Activated CD8-positive, alpha-beta memory T cell treated with anti-CD3 and anti-CD28 coated beads, Interleukin-2, amount 50 U/mL, for 1 hour (primary cell): ENCODE measurements around the gene SUSD1.

Experiments used
- DNase-seq: peaks from one replicate; pipeline ENCODE4 v3.0.0-alpha.2; 2020; ENCODE audit errors: extremely low read depth

The SUSD1 gene

DNA sequence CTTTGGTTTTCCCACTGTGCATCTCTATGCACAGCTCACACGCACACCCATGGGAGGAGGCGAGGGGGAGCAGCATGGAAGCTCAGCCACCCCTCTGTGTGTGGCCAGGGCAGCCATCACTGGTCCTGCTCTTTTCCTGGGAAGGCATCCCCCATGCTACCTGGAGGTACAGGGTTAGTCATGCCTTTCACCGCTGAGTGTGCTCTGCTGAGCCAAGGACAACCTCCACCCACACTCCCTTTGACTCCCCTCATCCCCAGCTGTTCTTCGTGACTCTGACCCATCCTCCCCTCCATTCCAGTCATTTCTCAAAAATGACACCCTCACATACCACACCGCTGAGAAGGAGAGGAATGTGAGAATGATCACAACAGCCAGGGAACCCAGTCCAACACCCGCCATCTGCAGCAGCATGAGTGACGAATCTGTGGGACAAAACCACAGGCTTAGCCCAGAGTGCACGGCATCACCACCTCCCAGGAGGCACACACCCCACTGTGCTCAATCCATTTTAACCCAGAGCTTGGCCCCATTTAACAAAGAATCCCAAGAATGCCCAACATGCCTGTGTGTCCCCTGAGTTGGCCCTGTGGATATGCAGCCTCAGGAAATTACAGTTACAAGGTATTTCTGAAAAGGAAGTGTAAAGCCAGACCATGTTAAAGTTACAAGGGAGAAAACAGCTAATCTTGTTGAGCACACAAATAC, 133.4 kb downstream of the SUSD1 start:
- no peak for DNase-seq

DNA sequence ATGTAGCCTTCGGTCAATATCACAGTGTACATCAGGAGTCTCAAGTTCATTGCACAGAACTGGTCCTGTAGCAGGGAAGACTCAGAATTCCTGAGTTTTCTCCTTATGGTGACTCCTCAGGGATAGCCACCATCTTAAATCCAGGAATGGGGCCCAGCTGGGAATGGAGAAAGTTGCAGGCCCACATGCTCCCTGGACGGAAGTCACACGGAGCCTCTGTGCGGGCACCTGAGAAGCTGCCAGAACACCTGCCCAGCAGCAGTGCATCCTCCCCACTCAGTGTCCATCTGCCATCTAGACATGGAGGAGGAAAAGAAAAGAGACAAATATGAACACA, 133.9 kb downstream of the SUSD1 start:
- DNase-seq = no peak

DNA sequence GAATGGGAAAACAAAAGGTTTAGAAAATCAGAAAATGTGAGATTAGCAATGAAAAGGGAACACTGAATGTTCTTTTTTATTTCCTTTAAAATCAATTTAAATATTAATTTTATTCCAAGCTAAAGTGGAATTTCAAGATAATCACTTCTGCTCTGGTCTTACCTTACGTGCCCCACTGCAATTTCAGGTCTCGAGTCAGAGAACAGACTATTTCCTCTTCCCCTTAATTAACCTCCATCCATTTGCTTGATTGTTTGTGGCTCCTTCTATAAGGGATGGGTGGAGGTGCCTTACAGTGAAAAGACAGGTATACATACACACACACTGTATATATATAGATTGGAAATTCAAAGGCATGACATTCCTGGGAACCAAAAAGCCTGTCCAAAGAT, 137.1 kb downstream of the SUSD1 start:
- DNase-seq = no peak

DNA sequence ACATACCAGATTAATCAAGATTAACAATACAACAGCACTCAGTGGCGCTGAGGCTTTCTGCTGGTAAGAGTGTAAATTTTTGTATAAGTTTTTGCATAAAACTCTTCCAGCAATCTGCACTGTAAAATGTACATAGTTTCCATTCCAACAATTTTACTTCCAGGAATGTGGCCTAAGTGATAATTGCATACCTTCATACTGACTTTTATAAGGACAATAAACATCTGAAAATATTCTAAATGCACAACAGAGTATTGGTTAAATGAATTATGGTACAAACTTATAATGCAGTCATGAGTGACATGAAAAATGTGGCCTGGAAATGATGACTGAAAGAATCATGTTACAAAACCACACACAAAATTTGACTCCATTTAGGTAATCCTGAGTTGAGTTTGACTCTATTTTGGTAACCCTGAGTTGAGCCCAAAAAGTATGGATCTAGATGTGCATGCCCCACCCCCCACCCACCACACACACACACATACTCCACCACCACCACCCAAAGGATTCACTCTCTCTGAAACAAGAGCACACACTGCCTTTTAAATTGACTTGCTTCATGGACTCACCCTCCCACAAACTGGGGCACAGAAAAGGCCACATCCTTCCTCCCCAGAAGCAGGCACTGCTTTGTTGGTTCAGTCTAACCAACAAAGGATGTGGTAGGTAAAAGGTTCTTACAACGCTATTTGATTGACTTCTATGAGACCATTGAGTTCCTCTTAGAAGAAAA, 137.6 kb downstream of the SUSD1 start:
- peak; percentile 17 for DNase-seq

DNA sequence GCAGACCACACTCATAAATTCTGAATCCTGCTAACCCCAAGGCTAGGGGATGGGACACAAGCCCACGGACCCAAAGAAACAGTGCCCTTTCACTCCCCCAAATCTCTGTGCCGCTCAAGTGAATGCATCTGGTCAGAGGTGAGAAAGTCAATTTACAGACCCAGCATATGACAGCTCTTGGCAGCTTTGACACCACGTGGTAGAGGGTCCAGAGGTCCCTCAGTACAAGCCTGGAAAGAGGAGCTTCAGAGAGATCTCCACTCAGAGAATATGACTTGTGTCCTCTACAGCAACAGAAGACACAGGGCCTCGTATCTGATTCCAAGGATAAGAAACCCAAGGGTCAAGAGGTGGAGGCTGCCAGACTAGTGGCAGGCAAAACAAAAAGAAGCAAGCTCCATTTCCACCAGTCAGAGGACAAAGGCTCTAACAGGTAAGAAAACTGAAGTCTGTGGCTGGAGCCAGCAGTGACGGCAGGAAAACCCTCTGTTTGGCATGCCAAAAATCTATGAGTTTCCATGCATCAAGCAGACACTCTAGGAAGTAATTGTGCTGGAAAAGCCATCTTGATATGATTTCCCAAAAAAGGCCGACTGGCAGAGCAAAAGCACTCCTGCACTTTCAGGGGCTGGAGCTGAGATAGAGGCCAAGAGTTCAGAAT, 139.8 kb downstream of the SUSD1 start:
- DNase-seq = no peak

DNA sequence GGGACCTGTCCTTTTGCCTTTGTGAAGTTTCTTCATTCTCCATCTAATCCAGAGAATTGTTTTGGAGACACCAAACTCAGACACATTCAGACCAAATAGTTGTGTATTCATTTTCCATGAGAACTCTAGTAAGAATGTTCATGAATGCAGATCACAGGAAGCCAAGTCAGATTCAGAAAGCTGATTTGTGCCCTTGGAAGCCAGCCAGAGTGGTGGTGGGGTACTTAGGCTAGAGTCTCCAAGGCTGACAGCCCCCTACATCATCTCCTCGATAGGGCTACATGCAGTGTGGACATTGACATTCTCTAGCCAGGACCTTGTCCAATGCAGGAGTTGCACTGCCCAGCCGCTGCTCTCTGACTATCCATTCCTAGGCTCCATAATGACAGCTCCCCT, 140.9 kb downstream of the SUSD1 start:
- no peak for DNase-seq

DNA sequence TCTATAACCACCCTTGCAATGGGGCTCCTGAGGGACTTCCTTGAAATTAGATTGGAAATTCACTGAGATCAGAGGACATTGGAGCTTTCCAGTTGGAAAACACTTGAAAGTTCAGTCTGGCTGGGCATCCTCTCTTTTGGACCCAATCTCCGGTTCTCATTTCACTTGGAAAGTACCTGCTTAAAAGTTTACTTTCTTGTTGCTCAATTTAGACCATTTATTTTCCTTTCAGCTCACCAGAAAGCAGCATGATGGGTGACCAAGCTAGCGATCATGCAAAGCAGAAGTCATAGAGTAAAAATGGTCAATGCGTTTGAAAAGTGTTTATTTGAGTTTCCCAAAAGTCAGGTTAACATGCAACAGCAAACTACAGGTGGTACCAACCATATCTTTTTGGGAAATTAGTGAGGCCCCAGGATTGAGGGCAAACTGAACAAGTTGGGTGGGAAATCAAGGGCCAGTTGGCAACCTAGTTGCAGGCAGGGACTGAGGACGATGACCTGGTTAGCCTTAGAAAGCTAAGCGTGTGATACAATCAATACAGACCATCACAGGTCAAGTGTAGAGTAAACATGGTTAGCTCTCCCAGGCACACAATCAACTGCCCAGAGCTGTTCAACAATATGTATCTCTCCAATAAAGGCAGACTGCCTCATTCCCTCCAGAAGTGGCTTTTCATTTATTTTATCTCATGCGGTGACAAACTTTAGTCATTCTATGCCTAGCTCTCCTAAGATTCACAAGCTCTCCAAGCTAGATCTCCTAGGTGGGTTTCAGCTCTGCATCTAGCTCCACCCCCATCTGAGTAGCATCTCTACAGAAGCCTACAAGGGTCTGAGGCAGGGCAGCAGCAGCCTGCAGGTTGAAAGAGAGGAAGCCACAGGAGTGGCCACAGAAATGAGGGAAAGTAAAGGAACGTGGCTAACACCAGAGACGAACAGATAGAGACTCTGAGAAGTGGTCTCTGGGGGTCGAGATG, 141.6 kb downstream of the SUSD1 start:
- no peak for DNase-seq

DNA sequence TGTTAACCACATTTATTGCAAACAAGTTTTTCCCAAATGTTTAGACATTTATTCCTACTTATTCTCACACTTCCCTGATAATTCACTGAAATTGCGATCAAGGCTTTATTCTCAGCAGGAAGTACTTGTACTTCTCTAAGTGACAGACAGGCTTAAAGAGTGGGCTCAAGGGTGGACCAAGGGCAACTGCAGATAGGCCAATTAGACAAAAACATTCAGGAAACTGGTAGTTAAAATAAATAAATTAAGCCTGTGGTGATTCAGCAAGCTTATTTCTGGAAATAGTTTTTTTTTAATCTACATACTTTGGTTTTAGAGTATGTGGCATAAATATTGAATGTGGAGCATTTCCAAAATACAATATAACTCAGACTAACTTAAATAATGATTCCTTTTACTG, 142.4 kb downstream of the SUSD1 start:
- DNase-seq = no peak

DNA sequence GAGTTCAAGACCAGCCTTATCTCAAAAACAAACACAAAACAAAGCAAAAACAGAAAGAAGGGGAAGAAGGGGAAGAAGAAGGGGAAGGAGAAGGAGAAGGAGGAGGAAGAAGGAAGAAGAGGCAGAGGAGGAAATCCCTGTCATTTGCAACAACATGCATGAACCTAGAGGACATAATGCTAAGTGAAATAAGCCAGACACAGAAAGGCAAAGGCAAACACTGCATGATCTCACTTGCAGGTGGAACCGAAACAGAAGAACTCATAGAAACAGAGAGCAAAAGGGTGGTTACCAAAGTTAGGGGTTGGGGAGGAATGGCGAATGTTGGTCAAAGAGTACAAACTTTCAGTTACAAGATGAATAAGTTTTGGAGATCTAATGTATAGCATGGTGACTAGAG, 143.1 kb downstream of the SUSD1 start:
- DNase-seq = no peak

DNA sequence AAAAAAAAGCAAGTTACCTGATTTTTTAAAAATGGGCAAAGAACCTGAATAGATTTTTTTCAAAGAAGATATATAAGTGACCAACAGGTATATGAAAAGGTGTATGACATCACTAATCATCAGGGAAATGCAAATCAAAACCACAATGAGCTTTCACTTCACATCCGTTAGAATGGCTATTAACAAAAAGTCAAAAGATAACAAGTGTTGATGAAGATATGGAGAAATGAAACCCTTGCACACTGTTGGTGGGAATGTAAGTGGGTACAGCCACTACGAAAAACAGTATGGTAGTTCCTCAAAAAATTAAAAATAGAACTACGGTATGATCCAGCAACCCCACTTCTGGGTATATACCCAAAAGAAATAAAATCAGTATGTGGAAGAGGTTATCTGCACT, 143.7 kb downstream of the SUSD1 start:
- DNase-seq = no peak

DNA sequence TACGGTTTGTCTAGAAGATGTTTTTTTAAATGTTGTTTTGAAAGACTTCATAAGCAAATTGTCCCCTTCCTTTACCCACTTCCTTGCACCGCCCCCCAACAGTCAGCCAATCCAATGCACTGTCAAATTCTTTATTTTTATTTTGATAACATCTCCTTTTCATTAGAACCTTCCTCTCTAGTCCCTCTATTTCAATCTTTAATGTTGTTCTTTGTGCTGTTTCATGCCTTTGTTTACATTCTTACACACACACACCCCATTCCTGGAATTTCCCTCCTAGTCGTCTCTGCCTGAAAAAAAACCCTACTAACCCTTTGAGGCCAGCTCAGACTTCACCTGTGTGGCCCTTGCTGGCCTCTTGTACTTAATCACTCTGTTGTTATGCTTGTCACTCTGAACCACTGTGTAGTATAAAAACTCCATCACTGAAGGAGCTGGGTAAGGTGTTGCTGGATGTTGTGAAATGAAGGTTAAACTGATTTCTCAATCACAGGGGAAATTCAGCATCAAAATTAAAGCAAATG, 145.1 kb downstream of the SUSD1 start:
- DNase-seq = no peak

DNA sequence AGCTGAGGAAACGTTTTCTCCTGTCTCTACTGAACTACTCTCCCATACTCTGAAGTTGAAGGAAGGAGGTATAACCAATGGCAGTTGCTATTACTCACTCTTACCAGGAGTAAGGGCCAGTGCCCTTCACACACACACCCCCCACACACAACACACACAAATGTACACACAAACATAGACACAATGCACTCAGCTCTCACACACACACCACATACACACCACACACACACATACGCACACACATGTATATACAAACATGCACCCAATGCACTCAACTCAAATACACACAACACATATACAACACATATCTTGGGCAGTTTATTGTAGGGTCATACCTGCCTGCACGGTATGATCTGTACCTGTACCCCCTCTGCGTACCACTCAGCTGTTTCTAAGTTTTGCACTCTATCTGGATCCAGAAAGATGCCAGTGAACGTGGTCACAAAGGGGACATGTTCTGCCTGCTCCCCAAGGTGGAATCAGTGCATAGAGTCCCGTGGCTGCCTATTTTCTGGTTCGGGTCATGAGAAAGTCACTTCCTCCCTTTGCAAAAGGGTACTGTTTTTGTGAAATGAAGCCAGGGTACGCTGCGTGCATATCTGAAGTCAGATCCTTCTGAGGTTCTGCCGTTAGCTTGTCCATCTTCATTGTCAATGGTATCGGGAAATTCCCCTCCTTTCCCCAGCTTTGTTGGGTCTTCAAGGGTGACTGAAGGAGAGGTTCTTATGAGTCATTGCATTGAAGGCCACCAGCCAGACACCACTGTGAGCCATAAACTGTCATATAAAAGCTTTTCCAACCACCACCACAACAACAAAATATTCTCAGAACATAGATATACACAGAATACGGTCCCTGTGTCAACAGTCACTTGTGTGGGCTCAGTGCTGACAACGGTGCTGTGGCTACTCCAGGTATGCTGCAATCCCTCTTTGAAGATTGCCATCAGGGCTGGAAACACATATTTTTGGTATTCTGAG, 146.6 kb downstream of the SUSD1 start:
- DNase-seq = no peak

DNA sequence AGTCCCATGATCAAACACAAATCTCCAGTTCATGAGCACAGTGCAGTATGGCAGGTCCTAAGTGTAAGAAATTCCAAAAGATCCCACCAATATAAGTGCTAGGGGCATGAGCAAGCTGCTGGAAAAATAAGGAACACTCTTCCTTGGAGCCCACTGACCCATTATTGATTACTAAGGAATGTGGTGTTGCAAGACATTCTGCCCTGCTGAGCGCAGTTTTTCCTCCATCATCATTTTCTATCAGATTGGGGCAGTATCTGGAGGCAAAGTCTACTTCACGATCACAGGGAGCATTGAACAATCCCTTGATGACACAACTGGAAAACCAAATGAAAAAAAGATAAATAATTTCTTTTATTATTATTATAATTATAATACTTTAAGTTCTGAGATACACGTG, 149.2 kb downstream of the SUSD1 start:
- DNase-seq = no peak

DNA sequence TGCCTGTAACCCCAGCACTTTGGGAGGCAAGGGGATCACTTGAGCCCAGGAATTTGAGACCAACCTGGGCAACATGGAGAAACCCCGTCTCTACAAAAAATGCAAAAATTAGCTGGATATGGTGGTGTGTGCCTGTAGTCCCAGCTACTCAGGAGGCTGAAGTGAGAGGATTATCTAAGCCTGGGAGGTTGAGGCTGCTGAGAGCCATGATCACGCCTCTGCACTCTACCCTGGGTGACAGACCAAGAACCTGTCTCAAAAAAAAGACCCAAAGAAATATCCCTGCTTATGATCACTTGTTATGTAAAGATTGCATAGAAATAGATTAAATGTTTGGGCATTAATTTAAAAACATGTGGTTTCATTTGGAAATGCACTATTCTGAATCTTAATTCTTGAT, 153.4 kb downstream of the SUSD1 start:
- DNase-seq = no peak

DNA sequence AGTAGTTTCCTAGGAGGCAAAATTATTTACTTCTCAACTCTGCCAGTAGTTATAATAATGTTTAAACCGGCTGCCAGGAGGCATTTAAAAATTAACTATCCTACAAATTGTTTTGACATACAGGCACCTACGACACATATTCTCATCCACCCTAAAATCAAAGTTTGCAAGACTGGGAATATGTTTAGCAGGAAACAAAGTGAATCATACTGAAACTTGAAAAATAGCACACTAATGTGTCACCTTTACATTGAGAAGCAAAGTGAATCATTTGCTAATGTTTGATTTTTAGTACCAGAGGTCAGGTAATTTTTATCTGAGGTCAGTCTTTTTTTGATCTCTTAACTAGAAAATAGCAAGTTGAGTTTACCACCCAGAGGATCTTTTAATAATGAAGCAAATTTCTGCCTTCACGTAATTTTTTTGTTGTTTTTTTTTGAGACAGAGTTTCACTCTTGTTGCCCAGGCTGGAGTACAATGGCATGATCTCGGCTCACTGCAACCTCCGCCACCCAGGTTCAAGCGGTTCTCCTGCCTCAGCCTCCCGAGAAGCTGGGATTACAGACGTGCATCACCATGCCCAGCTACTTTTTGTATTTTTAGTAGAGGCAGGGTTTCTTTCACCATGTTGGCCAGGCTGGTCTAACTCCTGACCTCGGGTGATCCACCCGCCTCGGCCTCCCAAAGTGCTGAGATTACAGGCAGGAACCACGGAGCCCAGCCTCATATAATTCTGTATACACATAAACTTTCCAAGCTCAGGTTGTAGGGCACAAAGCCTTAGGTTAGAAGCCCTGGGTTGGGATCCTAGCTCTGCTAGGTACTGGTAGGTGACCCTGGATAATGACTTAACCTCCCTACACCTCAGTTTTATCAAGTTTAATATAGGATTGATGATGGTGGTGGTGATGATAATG, 154.2 kb downstream of the SUSD1 start:
- DNase-seq = no peak

DNA sequence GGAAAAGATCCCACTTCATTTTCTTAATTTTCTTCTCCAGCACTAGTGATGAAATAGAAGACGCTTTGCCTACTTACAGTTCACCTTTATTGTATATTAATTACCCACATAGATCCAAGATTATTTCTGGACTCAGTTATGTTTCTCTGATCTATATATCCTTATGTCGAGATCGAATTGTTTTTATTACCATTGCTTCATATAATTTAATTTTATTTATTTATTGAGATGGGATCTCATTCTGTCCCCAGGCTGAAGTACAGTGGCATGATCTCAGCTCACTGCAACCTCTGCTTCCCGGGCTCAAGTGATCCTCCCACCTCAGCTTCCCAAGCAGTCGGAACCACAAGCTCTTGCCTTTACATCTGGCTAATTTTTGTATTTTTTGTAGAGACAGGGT, 157.2 kb downstream of the SUSD1 start:
- no peak for DNase-seq

DNA sequence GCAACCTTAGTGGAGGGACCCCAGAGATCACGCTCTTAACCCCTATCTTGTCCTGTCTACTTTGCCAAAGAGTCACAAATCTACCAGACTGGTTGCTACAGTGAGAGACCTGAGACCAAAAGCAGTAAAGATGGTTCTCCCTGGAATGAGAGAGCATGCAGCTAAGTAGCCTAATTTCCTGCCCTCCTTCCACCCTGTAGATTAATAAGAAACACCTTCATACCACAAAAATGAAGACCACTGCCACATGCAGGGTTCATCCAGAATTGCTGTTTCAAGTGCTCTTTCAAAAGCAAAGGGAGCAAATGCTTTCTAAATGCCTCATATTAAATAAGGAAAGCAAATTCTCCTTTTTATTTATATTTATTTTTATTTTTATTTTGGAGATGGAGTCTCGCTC, 159.4 kb downstream of the SUSD1 start:
- DNase-seq = no peak

DNA sequence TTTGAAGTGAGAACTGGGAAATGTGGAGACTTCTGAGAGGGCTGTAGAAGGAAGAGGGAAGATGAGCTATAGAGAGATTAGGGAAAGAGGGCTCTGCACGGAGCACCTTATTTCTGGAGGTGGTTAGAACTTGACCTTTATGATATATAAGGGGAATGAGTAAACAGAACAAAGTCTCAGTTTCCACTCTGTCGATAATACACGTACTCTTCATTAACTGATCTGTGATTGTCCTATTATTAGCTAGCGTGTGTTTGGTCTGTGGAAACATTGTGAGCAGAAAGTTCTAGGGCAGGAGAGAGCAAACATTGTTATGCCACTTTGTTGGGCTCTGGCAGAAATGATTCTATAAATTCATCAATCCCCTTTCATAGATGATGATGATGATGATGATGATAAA, 159.9 kb downstream of the SUSD1 start:
- DNase-seq = no peak

DNA sequence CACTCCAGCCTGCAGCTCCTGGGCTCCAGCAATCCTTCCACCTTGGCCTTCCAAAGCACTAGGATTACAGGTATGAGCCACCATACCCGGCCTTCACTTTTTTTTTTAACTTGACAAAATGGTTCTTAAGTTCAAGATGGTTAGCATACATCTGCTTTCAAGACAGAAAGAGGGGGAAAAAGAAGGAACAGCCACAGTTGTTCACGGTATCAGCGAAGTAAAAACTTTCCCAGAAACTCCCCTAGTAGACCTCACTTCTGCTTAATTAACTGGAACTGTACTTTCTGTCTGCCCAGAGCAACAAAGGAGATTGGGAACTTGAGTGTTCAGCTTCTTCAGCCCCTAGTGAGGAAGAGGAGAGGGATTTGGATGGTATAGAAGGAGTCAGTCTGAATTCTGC, 161.8 kb downstream of the SUSD1 start:
- DNase-seq = no peak
